HCT116 (cell line): ENCODE measurements around the gene GMDS. TPM values are rescaled to one million over a fixed set of nuclear protein-coding genes. Genes with fewer than 3 reads are reported as not detected.

Source experiments
- ATAC-seq: fragments of 200-7000 bp; cut with Tn5 transposase; 2 replicates; pipeline ENCODE4 v1.9.1; 2020; ENCODE audit warnings: mild to moderate bottlenecking, moderate library complexity
- BruUV-seq: library from RNA; stranded (reverse); fragments of 400-500 nt; replicated peaks from 2 replicates; lab custom pipeline; 2021; lab: Mats Ljungman, UMichigan
- CTCF ChIA-PET: fragments of 300-600 bp; sonication (Branson Sonifier 250); formaldehyde crosslinking; loops from one replicate; lab custom pipeline; 2021; ENCODE audit warnings: antibody characterized with exemption; lab: Charles Lee
- POLR2A ChIA-PET: fragments of 300-600, 350-600 bp; sonication (Branson Sonifier 250); formaldehyde crosslinking; loops from one replicate; lab custom pipeline; 2021; ENCODE audit warnings: antibody characterized with exemption; lab: Charles Lee
- RAD21 ChIA-PET, 2 experiments: fragments of 300-600 bp; sonication (Branson Sonifier 250); formaldehyde crosslinking; loops; one replicate each; lab custom pipeline; 2023; ENCODE audit warnings: low total read pairs in 2 of 2; ENCODE audit not compliant: uncharacterized antibody in 2 of 2, unreplicated experiment in 2 of 2, low non-redundant PET in 1 of 2; lab: Charles Lee
- DNase-seq: peaks from one replicate; pipeline ENCODE4 v3.0.0-alpha.2; 2010; ENCODE audit warnings: low read depth, low spot score
- H2AFZ ChIP-seq: fragments of 200-600 bp; shearing (Covaris generic), sonication (generic); 2 replicates; pipeline ENCODE4 v1.6.1; 2017; ENCODE audit warnings: low read depth, mixed run types, mixed read lengths, antibody characterized with exemption, low read length; ENCODE audit not compliant: poor library complexity, severe bottlenecking
- H3K27ac ChIP-seq: 2 replicates; pipeline ENCODE4 v1.5.1; 2012; ENCODE audit warnings: low read depth, low read length
- H3K27me3 ChIP-seq: fragments of 200-600 bp; sonication (generic); 2 replicates; pipeline ENCODE4 v1.6.1; 2016; ENCODE audit warnings: mixed run types, low read length, mixed read lengths; ENCODE audit not compliant: insufficient read depth
- H3K36me3 ChIP-seq, 2 experiments: fragments of 200-500 bp in 1 of 2; fragments of 200-600 bp in 1 of 2; sonication (Bioruptor generic) in 1 of 2; sonication (generic) in 1 of 2; 2 replicates each; pipeline versions ENCODE4 v1.5.1 to v1.6.1; 2014 to 2016; ENCODE audit warnings: low read length in 2 of 2, inconsistent platforms in 1 of 2, mixed read lengths in 1 of 2, mixed run types in 1 of 2; ENCODE audit not compliant: insufficient read depth in 2 of 2, control insufficient read depth in 1 of 2
- H3K4me1 ChIP-seq, 2 experiments: fragments of 200-600 bp in 1 of 2; sonication (generic) in 1 of 2; 2 replicates each; pipeline versions ENCODE4 v1.5.1 to v1.6.1; 2012 to 2017; ENCODE audit warnings: low read length in 2 of 2, inconsistent platforms in 1 of 2, mild to moderate bottlenecking in 1 of 2, mixed read lengths in 1 of 2, mixed run types in 1 of 2, moderate library complexity in 1 of 2; ENCODE audit not compliant: insufficient read depth in 2 of 2, control insufficient read depth in 1 of 2
- H3K4me2 ChIP-seq: fragments of 200-600 bp; sonication (generic); 2 replicates; pipeline ENCODE4 v1.6.1; 2017; ENCODE audit warnings: mixed run types, low read length, mixed read lengths
- H3K4me3 ChIP-seq, 2 experiments: fragments of 200-600 bp in 1 of 2; sonication (generic) in 1 of 2; replicated peaks in 1 of 2; 2 replicates each; pipeline ENCODE4 v1.5.1; 2011 to 2016; ENCODE audit warnings: low read length in 2 of 2, control low read depth in 1 of 2, low read depth in 1 of 2, mild to moderate bottlenecking in 1 of 2, mixed read lengths in 1 of 2, mixed run types in 1 of 2
- H3K79me2 ChIP-seq: fragments of 200-600 bp; sonication (generic); 2 replicates; pipeline ENCODE4 v1.6.1; 2017; ENCODE audit warnings: mild to moderate bottlenecking, mixed run types, low read length, moderate library complexity, mixed read lengths; ENCODE audit not compliant: insufficient read depth
- H3K9ac ChIP-seq: fragments of 200-600 bp; sonication (generic); 2 replicates; pipeline ENCODE4 v1.6.1; 2016; ENCODE audit warnings: low read length, mixed read lengths
- H3K9me2 ChIP-seq: fragments of 200-600 bp; sonication (generic), shearing (Covaris generic); 2 replicates; pipeline ENCODE4 v1.6.1; 2017; ENCODE audit warnings: mixed run types, mild to moderate bottlenecking, moderate library complexity; ENCODE audit not compliant: insufficient read depth
- H3K9me3 ChIP-seq, 2 experiments: fragments of 200-500 bp in 1 of 2; fragments of 200-600 bp in 1 of 2; sonication (Bioruptor generic) in 1 of 2; sonication (generic) in 1 of 2; 2 replicates each; pipeline ENCODE4 v1.6.1; 2014 to 2017; ENCODE audit warnings: low read length in 2 of 2, mixed read lengths in 2 of 2, inconsistent platforms in 1 of 2, low read depth in 1 of 2, mild to moderate bottlenecking in 1 of 2, mixed run types in 1 of 2, moderate library complexity in 1 of 2; ENCODE audit not compliant: control insufficient read depth in 1 of 2, insufficient read depth in 1 of 2
- H4K20me1 ChIP-seq: fragments of 200-600 bp; sonication (generic), shearing (Covaris generic); 2 replicates; pipeline ENCODE4 v1.6.1; 2017; ENCODE audit warnings: mixed run types, mild to moderate bottlenecking, moderate library complexity; ENCODE audit not compliant: insufficient read depth
- CBX3 ChIP-seq: IDR thresholded peaks from 2 replicates; pipeline ENCODE4 v1.6.1; 2012; ENCODE audit warnings: low read depth
- CEBPB ChIP-seq: IDR thresholded peaks from 2 replicates; pipeline ENCODE4 v1.6.1; 2012; ENCODE audit warnings: low read depth
- CTCF ChIP-seq, 3 experiments: fragments of 200-600 bp in 1 of 3; sonication (generic) in 1 of 3; IDR thresholded peaks in 2 of 3; conservative IDR thresholded peaks in 1 of 3; 2 replicates each; pipeline ENCODE4 v1.5.1; 2012 to 2017; ENCODE audit warnings: low read depth in 2 of 3, low read length in 2 of 3, antibody characterized with exemption in 1 of 3, borderline replicate concordance in 1 of 3, control low read depth in 1 of 3, mild to moderate bottlenecking in 1 of 3, mixed read lengths in 1 of 3, mixed run types in 1 of 3, moderate library complexity in 1 of 3; ENCODE audit not compliant: insufficient read depth in 1 of 3
- ELF1 ChIP-seq: IDR thresholded peaks from 2 replicates; pipeline ENCODE4 v1.6.1; 2012; ENCODE audit warnings: low read depth, borderline replicate concordance
- EZH2 ChIP-seq: fragments of 200-600 bp; sonication (generic); IDR thresholded peaks from 2 replicates; pipeline ENCODE4 v1.6.1; 2017; ENCODE audit warnings: antibody characterized with exemption, mixed run types
- FOSL1 ChIP-seq: IDR thresholded peaks from 2 replicates; pipeline ENCODE4 v1.6.1; 2012; ENCODE audit warnings: low read depth
- JUND ChIP-seq: IDR thresholded peaks from 2 replicates; pipeline ENCODE4 v1.6.1; 2012
- POLR2A ChIP-seq: IDR thresholded peaks from 2 replicates; pipeline ENCODE4 v1.7.0; 2011; ENCODE audit warnings: borderline replicate concordance; ENCODE audit not compliant: insufficient read depth, insufficient read length; ENCODE audit errors: extremely low read depth
- POLR2AphosphoS5 ChIP-seq: IDR thresholded peaks from 2 replicates; pipeline ENCODE4 v1.6.1; 2011; ENCODE audit warnings: mild to moderate bottlenecking, low read depth, low read length, moderate library complexity
- RAD21 ChIP-seq: IDR thresholded peaks from 2 replicates; pipeline ENCODE4 v1.6.1; 2012; ENCODE audit warnings: low read depth, mild to moderate bottlenecking
- SIN3A ChIP-seq: IDR thresholded peaks from 2 replicates; pipeline ENCODE4 v1.6.1; 2012; ENCODE audit warnings: low read depth
- SP1 ChIP-seq: IDR thresholded peaks from 2 replicates; pipeline ENCODE4 v1.6.1; 2012; ENCODE audit warnings: low read depth
- SRF ChIP-seq: IDR thresholded peaks from 2 replicates; pipeline ENCODE4 v1.6.1; 2012; ENCODE audit warnings: low read depth
- TCF7L2 ChIP-seq: IDR thresholded peaks from 2 replicates; pipeline ENCODE4 v1.7.0; 2011; ENCODE audit warnings: borderline replicate concordance, inconsistent platforms; ENCODE audit not compliant: insufficient read depth, insufficient read length; ENCODE audit errors: extremely low read depth
- YY1 ChIP-seq: IDR thresholded peaks from 2 replicates; pipeline ENCODE4 v1.6.1; 2011; ENCODE audit warnings: low read length, low read depth, moderate library complexity, mild to moderate bottlenecking; ENCODE audit not compliant: insufficient replicate concordance; ENCODE audit errors: extremely low read depth
- ZBTB33 ChIP-seq: IDR thresholded peaks from 2 replicates; pipeline ENCODE4 v1.6.1; 2011; ENCODE audit warnings: mild to moderate bottlenecking, low read length, moderate library complexity; ENCODE audit not compliant: insufficient replicate concordance; ENCODE audit errors: extremely low read depth
- ZFX ChIP-seq: fragments of 450-650 bp; IDR thresholded peaks from 2 replicates; pipeline ENCODE4 v1.6.1; 2017
- ZNF274 ChIP-seq: fragments of 200-500 bp; sonication (Bioruptor generic); IDR thresholded peaks from 2 replicates; pipeline ENCODE4 v1.6.1; 2014; ENCODE audit warnings: mild to moderate bottlenecking, low read depth, low read length, inconsistent platforms
- intact Hi-C: fragments of 100-400 bp; cut with micrococcal nuclease; formaldehyde crosslinking; loops from 2 replicates; pipeline ENCODE4 v1.10.0; 2022
- total RNA-seq: library from RNA; stranded (reverse); gene quantifications from one replicate; pipeline ENCODE4 v1.2.1, GENCODE V29; 2021; ENCODE audit not compliant: unreplicated experiment
- TF ChIP-seq, protein P1 (sequence below): IDR thresholded peaks from 2 replicates; pipeline ENCODE4 v1.6.1; 2012; ENCODE audit warnings: low read depth
- TF ChIP-seq, protein P2 (sequence below): IDR thresholded peaks from 2 replicates; pipeline ENCODE4 v1.6.1; 2012

GMDS gene
- total RNA-seq, 1 experiment from 2014 or later = 34.4 TPM

DNA sequence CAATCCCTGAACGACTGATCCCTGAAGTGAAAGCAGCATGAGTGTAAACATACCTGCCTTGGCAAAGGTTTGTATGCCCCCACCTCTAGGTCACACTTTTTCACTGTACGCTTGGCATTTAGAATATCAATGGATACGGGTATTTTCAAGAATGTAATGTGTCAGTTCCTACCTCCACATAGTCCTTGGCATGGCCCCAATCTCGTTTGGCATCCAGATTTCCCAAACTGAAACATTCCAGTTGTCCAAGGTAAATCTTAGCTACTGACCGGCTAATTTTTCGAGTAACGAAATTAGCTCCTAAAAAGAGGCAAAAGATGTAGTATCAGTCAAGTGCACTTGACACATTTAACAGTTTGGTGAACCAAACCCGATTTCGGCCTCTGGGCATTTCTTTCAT lies 315.5 kb downstream of the GMDS start:
- H3K79me2 ChIP-seq = no peaks in the 10 kb centered on the region
- TF ChIP-seq SRF (no peak), YY1 (no peak), POLR2AphosphoS5 (no peak), EZH2 (no peak), JUND (no peak), SP1 (no peak), RAD21 (no peak), ZNF274 (no peak), POLR2A (no peak), FOSL1 (no peak), ZBTB33 (no peak), CTCF (IDR thresholded peaks at IDR 0.05 in 2 of 3, conservative IDR thresholded peaks at IDR 0.05 in 1 of 3; ENCODE audit: borderline replicate concordance in 1 of 3, insufficient read depth in 1 of 3, low read depth in 2 of 3, low read length in 2 of 3) (no peak), ZFX (no peak), ELF1 (no peak), CEBPB (no peak), CBX3 (no peak), TCF7L2 (no peak), SIN3A (no peak)
- TF ChIP-seq, protein P1, sequence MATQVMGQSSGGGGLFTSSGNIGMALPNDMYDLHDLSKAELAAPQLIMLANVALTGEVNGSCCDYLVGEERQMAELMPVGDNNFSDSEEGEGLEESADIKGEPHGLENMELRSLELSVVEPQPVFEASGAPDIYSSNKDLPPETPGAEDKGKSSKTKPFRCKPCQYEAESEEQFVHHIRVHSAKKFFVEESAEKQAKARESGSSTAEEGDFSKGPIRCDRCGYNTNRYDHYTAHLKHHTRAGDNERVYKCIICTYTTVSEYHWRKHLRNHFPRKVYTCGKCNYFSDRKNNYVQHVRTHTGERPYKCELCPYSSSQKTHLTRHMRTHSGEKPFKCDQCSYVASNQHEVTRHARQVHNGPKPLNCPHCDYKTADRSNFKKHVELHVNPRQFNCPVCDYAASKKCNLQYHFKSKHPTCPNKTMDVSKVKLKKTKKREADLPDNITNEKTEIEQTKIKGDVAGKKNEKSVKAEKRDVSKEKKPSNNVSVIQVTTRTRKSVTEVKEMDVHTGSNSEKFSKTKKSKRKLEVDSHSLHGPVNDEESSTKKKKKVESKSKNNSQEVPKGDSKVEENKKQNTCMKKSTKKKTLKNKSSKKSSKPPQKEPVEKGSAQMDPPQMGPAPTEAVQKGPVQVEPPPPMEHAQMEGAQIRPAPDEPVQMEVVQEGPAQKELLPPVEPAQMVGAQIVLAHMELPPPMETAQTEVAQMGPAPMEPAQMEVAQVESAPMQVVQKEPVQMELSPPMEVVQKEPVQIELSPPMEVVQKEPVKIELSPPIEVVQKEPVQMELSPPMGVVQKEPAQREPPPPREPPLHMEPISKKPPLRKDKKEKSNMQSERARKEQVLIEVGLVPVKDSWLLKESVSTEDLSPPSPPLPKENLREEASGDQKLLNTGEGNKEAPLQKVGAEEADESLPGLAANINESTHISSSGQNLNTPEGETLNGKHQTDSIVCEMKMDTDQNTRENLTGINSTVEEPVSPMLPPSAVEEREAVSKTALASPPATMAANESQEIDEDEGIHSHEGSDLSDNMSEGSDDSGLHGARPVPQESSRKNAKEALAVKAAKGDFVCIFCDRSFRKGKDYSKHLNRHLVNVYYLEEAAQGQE = no peak
- TF ChIP-seq, protein P2, sequence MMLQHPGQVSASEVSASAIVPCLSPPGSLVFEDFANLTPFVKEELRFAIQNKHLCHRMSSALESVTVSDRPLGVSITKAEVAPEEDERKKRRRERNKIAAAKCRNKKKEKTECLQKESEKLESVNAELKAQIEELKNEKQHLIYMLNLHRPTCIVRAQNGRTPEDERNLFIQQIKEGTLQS = no peak
- no peaks in the 10 kb centered on the region for H3K9me3 ChIP-seq
- H3K4me1 ChIP-seq = no peaks in the 10 kb centered on the region
- no peak overlapping the region for H3K27ac ChIP-seq
- ChIA-PET POLR2A (no interaction called here), CTCF (no interaction called here), RAD21 (no interaction called here)
- H3K27me3 ChIP-seq = no peaks in the 10 kb centered on the region
- H3K9ac ChIP-seq = no peak overlapping the region
- ATAC-seq = no peak
- no TSS peak for BruUV-seq
- H2AFZ ChIP-seq = no peak overlapping the region
- no peaks in the 10 kb centered on the region for H3K9me2 ChIP-seq
- no peak overlapping the region for H3K4me2 ChIP-seq
- no peaks in the 10 kb centered on the region for H4K20me1 ChIP-seq
- intact Hi-C loops = no loop called here
- H3K4me3 ChIP-seq = no peak overlapping the region
- no peaks in the 10 kb centered on the region for H3K36me3 ChIP-seq
- DNase-seq = no peak
